GM18508 (cell line): Measurements from ENCODE around the gene BATF2.

ENCODE experiments used
- ATAC-seq: cut with Tn5 transposase; IDR thresholded peaks from one replicate; pipeline ENCODE4 v1.9.1; 2021; ENCODE audit warnings: moderate number of reproducible peaks; ENCODE audit not compliant: insufficient read depth, unreplicated experiment

The BATF2 gene

GRCh38 chr11:64970731-64971151 is 26.0 kb downstream of the BATF2 start:
- ATAC-seq, result no peak

- no peak for ATAC-seq
Observed at GRCh38 chr11:64969209-64969608, 27.6 kb downstream of the BATF2 start.

DNA sequence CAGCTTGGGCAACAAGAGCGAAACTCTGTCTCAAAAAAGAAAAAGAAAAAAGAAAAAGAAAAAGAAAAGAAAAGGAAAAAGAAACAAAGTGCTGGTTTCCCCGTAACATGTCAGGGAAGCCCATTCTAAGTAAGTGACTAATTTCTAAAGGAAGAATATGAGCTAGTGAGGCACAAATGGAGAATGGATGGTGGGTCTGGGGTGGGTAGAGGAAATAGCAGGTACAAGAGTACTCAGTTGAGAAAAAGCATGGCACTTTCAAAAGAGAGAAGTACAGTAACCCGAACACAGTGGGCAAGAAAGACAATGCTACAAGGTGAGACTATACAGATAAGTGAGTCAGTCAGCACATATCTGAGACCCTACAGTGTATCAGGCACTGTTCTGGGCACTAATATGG is 29.4 kb downstream of the BATF2 start:
- no peak for ATAC-seq

GRCh38 chr11:64963072-64963631 is 33.6 kb downstream of the BATF2 start:
- ATAC-seq, result no peak

DNA sequence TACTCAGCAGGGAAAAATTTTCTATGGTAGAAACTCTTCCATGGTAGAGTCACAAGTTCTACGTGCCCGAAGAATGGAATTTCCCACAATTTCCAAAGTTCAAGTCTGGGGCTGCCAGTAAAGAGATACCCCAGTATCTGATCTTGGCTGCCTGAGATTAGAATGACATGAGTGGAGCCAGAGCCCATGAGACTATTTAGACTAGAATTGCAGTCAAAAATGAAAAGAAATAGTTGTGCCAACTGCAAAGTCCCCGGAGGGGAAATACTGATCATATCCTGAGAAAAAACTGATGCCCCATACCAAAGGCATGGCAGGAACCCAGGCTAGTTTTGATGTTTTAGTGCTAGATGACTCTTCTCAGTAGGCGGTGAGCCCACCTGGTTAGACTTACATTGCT is 36.1 kb downstream of the BATF2 start:
- ATAC-seq, result no peak

DNA sequence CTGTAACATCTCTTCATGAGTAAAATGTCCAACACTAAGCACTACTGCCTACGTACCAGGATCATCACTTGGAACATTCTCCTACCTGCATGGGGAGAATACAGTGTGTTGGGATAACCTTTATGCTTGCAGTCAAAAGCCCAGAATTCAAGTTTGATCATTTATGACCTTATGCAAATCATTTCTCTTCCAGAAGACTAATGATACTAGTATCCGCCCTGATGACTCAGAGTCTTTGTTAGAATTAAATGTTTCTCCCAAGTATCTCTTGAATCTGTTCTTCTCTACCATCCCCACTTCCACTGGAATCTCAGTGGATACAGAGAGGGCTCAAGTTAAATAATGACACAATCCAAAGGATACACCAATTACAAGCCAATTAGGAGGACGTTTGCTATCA is 37.3 kb downstream of the BATF2 start:
- ATAC-seq, result no peak

DNA sequence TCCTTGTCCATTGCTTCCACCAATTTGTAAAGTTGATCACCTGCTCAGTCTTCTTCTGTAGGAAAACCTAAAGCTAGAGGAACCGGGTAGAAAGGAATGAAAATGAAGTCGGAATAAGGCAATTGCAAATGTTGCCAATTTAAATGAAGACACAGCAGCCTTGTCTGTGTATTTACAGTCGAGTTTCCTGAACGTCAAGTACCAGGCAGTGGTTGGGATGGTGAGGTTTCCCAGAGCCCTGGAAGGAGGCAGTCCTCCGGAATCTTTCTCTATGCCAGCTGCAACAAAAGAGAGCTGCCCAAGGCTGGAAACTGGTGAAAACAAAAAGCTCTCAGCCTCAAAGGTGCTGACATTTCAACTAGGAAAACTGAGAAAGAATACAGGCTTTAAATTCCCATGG is 42.6 kb downstream of the BATF2 start:
- no peak for ATAC-seq

- ATAC-seq, result no peak
Observed at GRCh38 chr11:64951529-64951928, 45.2 kb downstream of the BATF2 start.

DNA sequence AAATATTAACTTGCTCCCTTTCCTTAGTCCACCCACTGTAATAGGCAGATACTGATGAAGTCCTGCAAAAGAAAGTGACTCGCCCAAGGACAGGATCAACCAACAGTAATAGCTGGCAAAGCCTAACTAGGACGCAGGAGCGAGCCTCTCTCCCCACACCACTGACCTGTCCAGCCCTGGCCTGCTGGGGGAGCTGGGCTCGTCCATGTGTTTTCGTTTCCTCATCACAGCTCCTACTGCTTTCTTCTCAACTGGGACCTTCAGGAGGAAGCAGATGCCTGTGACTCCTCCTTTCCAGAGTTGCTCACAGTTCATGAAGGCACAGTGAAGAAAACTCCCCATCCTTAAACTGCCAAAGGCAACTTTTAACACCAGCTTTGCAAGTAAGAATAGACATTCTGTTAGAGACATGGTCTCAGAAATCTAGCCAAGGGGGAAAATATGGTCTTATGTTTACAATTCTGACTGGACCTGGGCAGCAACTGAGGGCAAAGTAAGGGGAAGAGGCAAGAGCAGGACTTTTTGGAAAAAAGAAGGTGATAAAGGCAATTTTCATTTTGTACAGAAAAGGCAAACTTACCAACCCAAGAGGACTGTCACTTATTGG is 49.5 kb downstream of the BATF2 start:
- no peak for ATAC-seq
